Upper lobe of left lung (tissue), 6 donors: ENCODE data around the gene SLC35F3. TPM values are rescaled to one million over a fixed set of nuclear protein-coding genes. Genes with fewer than 3 reads are reported as not detected.
"Not testable (repeated sequence)": the region's sequence is repeated elsewhere in the genome, so short reads cannot be mapped to it uniquely, and the experiment has no call there.

Experiments used
- ATAC-seq, 2 donors: fragments of 200-7000 bp; cut with Tn5 transposase; one replicate each; pipeline ENCODE4 v1.9.1; 2022; ENCODE audit warnings: mild to moderate bottlenecking in 2 of 2, moderate library complexity in 2 of 2; ENCODE audit not compliant: low FRiP score in 2 of 2
- DNase-seq, 2 donors: peaks; one replicate each; pipeline ENCODE4 v3.0.0-alpha.2; 2019 to 2020
- H3K27ac ChIP-seq, 4 donors: fragments of 200-600 bp; sonication (generic); one replicate each; pipeline ENCODE4 v1.5.1; 2016 to 2019
- H3K27me3 ChIP-seq, 4 donors: fragments of 200-600 bp; sonication (generic); one replicate each; pipeline ENCODE4 v1.5.1; 2017 to 2019
- H3K36me3 ChIP-seq, 4 donors: fragments of 200-600 bp; sonication (generic); one replicate each; pipeline ENCODE4 v1.5.1; 2016 to 2019
- H3K4me1 ChIP-seq, 4 donors: fragments of 200-600 bp; sonication (generic); one replicate each; pipeline ENCODE4 v1.5.1; 2018 to 2019
- H3K4me3 ChIP-seq, 4 donors: fragments of 200-600 bp; sonication (generic); one replicate each; pipeline ENCODE4 v1.5.1; 2017 to 2019; ENCODE audit warnings: mild to moderate bottlenecking in 2 of 4, moderate library complexity in 1 of 4
- H3K9me3 ChIP-seq, 4 donors: fragments of 200-600 bp; sonication (generic); one replicate each; pipeline ENCODE4 v1.5.1; 2018 to 2019
- CTCF ChIP-seq, 6 experiments: fragments of 450-650 bp in 4 of 6; fragments of 200-600 bp in 2 of 6; sonication (generic) in 2 of 6; IDR thresholded peaks; one replicate each; pipeline ENCODE4 v1.5.1; 2016 to 2019; ENCODE audit warnings: antibody characterized with exemption in 6 of 6
- EP300 ChIP-seq, 4 donors: sonication (generic); formaldehyde crosslinking; IDR thresholded peaks; one replicate each; pipeline ENCODE4 v1.5.1; 2017; ENCODE audit warnings: antibody characterized with exemption in 4 of 4, control low read depth in 2 of 4
- POLR2A ChIP-seq, 4 donors: fragments of 450-650 bp; IDR thresholded peaks; one replicate each; pipeline ENCODE4 v1.5.1; 2016 to 2017; ENCODE audit warnings: antibody characterized with exemption in 4 of 4, mild to moderate bottlenecking in 2 of 4
- POLR2AphosphoS5 ChIP-seq, 2 donors: sonication (generic); formaldehyde crosslinking; IDR thresholded peaks; one replicate each; pipeline ENCODE4 v1.5.1; 2017; ENCODE audit warnings: antibody characterized with exemption in 2 of 2
- WGBS, 2 donors: methylation state at CpG; one replicate each; pipeline ENCODE4 v1.1.5; 2017 to 2018; 5-methylcytosine and 5-hydroxymethylcytosine counted together
- total RNA-seq, 6 donors: library from RNA; depleted of rRNA in 4 of 6; stranded (reverse); fragments of >200 nt in 4 of 6; gene quantifications; one replicate each; pipeline versions ENCODE4 v1.1.0 to v1.2.1, GENCODE V29; 2016 to 2021
- donor health status: DM: no; HTN: no; CAD: no; lungs with moderate emphysema.
- donor health status: DM: no; HTN: yes; CAD: no; lungs with severe emphysema.

Gene SLC35F3
- total RNA-seq, 6 donors from 2014 or later = 0.30 to 1.7 (median 0.40) TPM; not detected in 1

- DNase-seq (no peak), ATAC-seq (no peak)
- no peaks in the 10 kb centered on the region for H3K27me3 ChIP-seq
- no peak overlapping the region for H3K4me3 ChIP-seq
- H3K4me1 ChIP-seq = no peaks in the 10 kb centered on the region
- no peaks in the 10 kb centered on the region for H3K36me3 ChIP-seq
- H3K9me3 ChIP-seq = no peaks in the 10 kb centered on the region
- H3K27ac ChIP-seq = no peak overlapping the region
- TF ChIP-seq CTCF (IDR thresholded peaks at IDR 0.05) (no peak), POLR2A (IDR thresholded peaks at IDR 0.05) (no peak), EP300 (IDR thresholded peaks at IDR 0.05) (no peak), POLR2AphosphoS5 (IDR thresholded peaks at IDR 0.05) (no peak)
- 87 to 90% methylated on average over 4 of the region's 4 CpGs for WGBS, 2 donors
Measured at GRCh38 chr1:234296496-234296895, 392.0 kb downstream of the SLC35F3 start.

GRCh38 chr1:234297668-234298067, 393.2 kb downstream of the SLC35F3 start:
- ATAC-seq = no peak
- no peaks in the 10 kb centered on the region for H3K4me1 ChIP-seq
- 78 to 85% methylated on average over 1 of the region's 1 CpG for WGBS, 2 donors
- H3K9me3 ChIP-seq = no peaks in the 10 kb centered on the region
- no peak overlapping the region for H3K27ac ChIP-seq
- no peaks in the 10 kb centered on the region for H3K36me3 ChIP-seq
- no peak for TF ChIP-seq EP300 (IDR thresholded peaks at IDR 0.05)
- TF ChIP-seq CTCF (IDR thresholded peaks at IDR 0.05) = no peak
- no peak for TF ChIP-seq POLR2A (IDR thresholded peaks at IDR 0.05)
- TF ChIP-seq POLR2AphosphoS5 (IDR thresholded peaks at IDR 0.05) = no peak
- no peak overlapping the region for H3K4me3 ChIP-seq
- no peaks in the 10 kb centered on the region for H3K27me3 ChIP-seq
- no peak for DNase-seq

GRCh38 chr1:234300096-234300495, 395.6 kb downstream of the SLC35F3 start:
- Histone ChIP-seq H3K9me3 (no peaks in the 10 kb centered on the region), H3K36me3 (no peaks in the 10 kb centered on the region), H3K27ac (no peak overlapping the region), H3K27me3 (no peaks in the 10 kb centered on the region), H3K4me3 (no peak overlapping the region), H3K4me1 (peaks cover 0 to 9% (median 0%) of the 10 kb centered on the region in 4 donors)
- WGBS, 2 donors = 78 to 88% methylated on average over 2 of the region's 2 CpGs
- DNase-seq = no peak
- ATAC-seq = no peak
- TF ChIP-seq POLR2AphosphoS5 (IDR thresholded peaks at IDR 0.05) (no peak), CTCF (IDR thresholded peaks at IDR 0.05) (no peak), EP300 (IDR thresholded peaks at IDR 0.05) (no peak), POLR2A (IDR thresholded peaks at IDR 0.05) (no peak)

GRCh38 chr1:234301663-234302062, 397.2 kb downstream of the SLC35F3 start:
- H3K36me3 ChIP-seq, H3K27ac ChIP-seq, H3K4me3 ChIP-seq, H3K4me1 ChIP-seq, ATAC-seq, DNase-seq, H3K27me3 ChIP-seq, H3K9me3 ChIP-seq: not testable (repeated sequence)
- WGBS, 2 donors = 64 to 100% methylated on average over 1 of the region's 1 CpG

GRCh38 chr1:234302354-234302962, 398.0 kb downstream of the SLC35F3 start:
- 70 to 74% methylated on average over 6 of the region's 6 CpGs for WGBS, 2 donors
- Histone ChIP-seq H3K36me3 (no peaks in the 10 kb centered on the region), H3K27me3 (no peaks in the 10 kb centered on the region), H3K4me3 (no peak overlapping the region), H3K9me3 (no peaks in the 10 kb centered on the region), H3K27ac (no peak overlapping the region), H3K4me1 (peaks cover 0 to 9% (median 0%) of the 10 kb centered on the region in 4 donors)
- TF ChIP-seq CTCF (IDR thresholded peaks at IDR 0.05) = no peak
- TF ChIP-seq POLR2AphosphoS5 (IDR thresholded peaks at IDR 0.05) = no peak
- no peak for TF ChIP-seq POLR2A (IDR thresholded peaks at IDR 0.05)
- TF ChIP-seq EP300 (IDR thresholded peaks at IDR 0.05) = no peak
- ATAC-seq (peak; percentile 11 to 43), DNase-seq (no peak)
